Effector memory CD8-positive, alpha-beta T cell (primary cell): ENCODE measurements around the gene FUT1.
A peak's percentile ranks its signal among the peaks of the same experiment; 100 is the strongest.
"Not testable (repeated sequence)": the region's sequence is repeated elsewhere in the genome, so short reads cannot be mapped to it uniquely, and the experiment has no call there.

Experiments used
- ATAC-seq: fragments of 150-1000 bp; cut with Tn5 transposase; replicated peaks from 2 replicates; pipeline ENCODE4 v1.10.0; 2021; ENCODE audit warnings: mild to moderate bottlenecking, moderate library complexity
- DNase-seq, 3 experiments: peaks; one replicate each; pipeline ENCODE4 v3.0.0; 2021
- H3K27ac Mint-ChIP-seq, 2 donors: one replicate each; pipeline ENCODE4 v1.8.0; 2022; ENCODE audit warnings: mild to moderate bottlenecking in 2 of 2, mixed read lengths in 2 of 2, moderate library complexity in 2 of 2
- H3K27me3 Mint-ChIP-seq, 2 donors: one replicate each; pipeline ENCODE4 v1.8.0; 2022; ENCODE audit warnings: mixed read lengths in 2 of 2
- H3K36me3 Mint-ChIP-seq: one replicate; pipeline ENCODE4 v1.8.0; 2022; ENCODE audit warnings: mild to moderate bottlenecking, moderate library complexity, mixed read lengths; ENCODE audit not compliant: insufficient read depth
- H3K4me1 Mint-ChIP-seq, 2 donors: one replicate each; pipeline ENCODE4 v1.8.0; 2022; ENCODE audit warnings: low read depth in 2 of 2, mixed read lengths in 2 of 2
- H3K4me3 Mint-ChIP-seq, 2 donors: one replicate each; pipeline ENCODE4 v1.8.0; 2022; ENCODE audit warnings: mild to moderate bottlenecking in 2 of 2, mixed read lengths in 2 of 2, moderate library complexity in 2 of 2
- H3K9me3 Mint-ChIP-seq, 2 donors: one replicate each; pipeline ENCODE4 v1.8.0; 2022; ENCODE audit warnings: mixed read lengths in 2 of 2
- total RNA-seq, 9 experiments: gene quantifications; one replicate each; lab custom pipeline; 2026; lab: John Stamatoyannopoulos, UW

FUT1 gene
- 0 to 1.3 (median 0.53) reads per million in 9 experiments for total RNA-seq

DNA sequence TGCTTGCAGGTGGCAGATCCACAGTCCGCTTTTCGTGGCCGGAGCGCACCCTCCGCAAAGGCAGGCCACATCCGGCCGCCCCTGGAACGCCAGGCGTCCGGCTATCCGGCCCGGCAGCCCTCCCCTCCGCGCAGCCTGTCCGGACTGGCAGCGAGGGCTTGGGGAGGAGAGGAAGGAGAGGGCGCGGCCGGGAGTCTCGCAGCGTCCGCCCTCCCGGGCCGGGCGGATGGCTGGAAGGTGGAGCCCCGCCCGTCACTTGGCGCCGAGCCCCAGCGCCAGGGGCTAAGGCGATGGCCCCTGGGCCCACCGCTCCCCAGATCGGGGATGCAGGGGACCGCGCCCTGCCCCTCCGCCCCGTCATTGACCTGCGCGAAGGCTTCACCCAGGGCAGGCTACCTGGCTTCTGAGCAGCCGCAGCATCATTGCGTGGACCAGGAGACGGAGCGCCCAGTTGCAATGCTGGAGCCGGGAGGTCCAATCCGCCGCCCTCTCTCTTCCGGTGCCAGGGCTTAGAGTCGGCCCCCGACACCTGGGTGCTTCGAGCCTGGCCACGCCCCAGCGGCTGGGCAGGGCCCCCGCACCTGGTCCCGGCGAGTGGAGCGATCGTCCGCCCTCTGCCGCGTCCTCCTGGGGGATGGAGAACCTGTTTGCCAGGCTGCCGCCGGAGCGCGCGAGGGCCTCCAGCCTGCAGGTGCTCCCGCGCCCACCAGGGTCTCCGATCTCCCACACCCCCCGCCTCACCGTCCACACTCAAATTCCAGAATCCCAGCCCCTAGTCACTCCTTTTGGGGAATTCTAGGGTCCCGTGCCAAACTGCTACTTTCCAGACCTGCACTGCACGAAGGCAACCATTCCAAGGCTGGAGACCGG, at the start of gene FUT1:
Gene FUT1, minus strand, starts transcription at position 146 of the 870 bp plus-strand sequence. CDS start 1,360 bp downstream, outside the sequence.
- Mint-ChIP-seq H3K36me3 (no peaks in the 10 kb centered on the region), H3K9me3 (no peaks in the 10 kb centered on the region), H3K27ac (no peak within 1 kb of the TSS), H3K27me3 (peaks cover 34 to 71% of the 10 kb centered on the region in 2 donors), H3K4me1 (peaks cover 8 to 14% of the 10 kb centered on the region in 2 donors), H3K4me3 (peak within 1 kb of the TSS; percentile 73 to 76)
- peak; percentile 76 for ATAC-seq
- DNase-seq, result peak in 1 of 3 experiments; percentile 18

- no peaks in the 10 kb centered on the region for H3K27me3 Mint-ChIP-seq
- H3K4me3 Mint-ChIP-seq, result no peak overlapping the region
- H3K4me1 Mint-ChIP-seq, result peaks cover 5 to 6% of the 10 kb centered on the region in 2 donors
- no peaks in the 10 kb centered on the region for H3K9me3 Mint-ChIP-seq
- no peaks in the 10 kb centered on the region for H3K36me3 Mint-ChIP-seq
- no peak for ATAC-seq
- H3K27ac Mint-ChIP-seq, result no peak overlapping the region
- DNase-seq, result no peak
Measured at GRCh38 chr19:48799358-48800300, 47.2 kb upstream of the FUT1 start.

- peaks cover 5 to 9% of the 10 kb centered on the region in 2 donors for H3K4me1 Mint-ChIP-seq
- ATAC-seq, result no peak
- H3K27ac Mint-ChIP-seq, result no peak overlapping the region
- no peaks in the 10 kb centered on the region for H3K36me3 Mint-ChIP-seq
- no peaks in the 10 kb centered on the region for H3K27me3 Mint-ChIP-seq
- no peak for DNase-seq
- no peak overlapping the region for H3K4me3 Mint-ChIP-seq
- H3K9me3 Mint-ChIP-seq, result no peaks in the 10 kb centered on the region
Measured at GRCh38 chr19:48798937-48799336, 46.5 kb upstream of the FUT1 start.

- Mint-ChIP-seq H3K9me3 (no peaks in the 10 kb centered on the region), H3K4me1 (peaks cover 5 to 9% of the 10 kb centered on the region in 2 donors), H3K27ac (no peak overlapping the region), H3K36me3 (no peaks in the 10 kb centered on the region), H3K4me3 (peak overlapping the region in 1 of 2 donors; percentile 21), H3K27me3 (no peaks in the 10 kb centered on the region)
- DNase-seq, result no peak
- no peak for ATAC-seq
Measured at GRCh38 chr19:48797103-48797502, 44.7 kb upstream of the FUT1 start.

DNA sequence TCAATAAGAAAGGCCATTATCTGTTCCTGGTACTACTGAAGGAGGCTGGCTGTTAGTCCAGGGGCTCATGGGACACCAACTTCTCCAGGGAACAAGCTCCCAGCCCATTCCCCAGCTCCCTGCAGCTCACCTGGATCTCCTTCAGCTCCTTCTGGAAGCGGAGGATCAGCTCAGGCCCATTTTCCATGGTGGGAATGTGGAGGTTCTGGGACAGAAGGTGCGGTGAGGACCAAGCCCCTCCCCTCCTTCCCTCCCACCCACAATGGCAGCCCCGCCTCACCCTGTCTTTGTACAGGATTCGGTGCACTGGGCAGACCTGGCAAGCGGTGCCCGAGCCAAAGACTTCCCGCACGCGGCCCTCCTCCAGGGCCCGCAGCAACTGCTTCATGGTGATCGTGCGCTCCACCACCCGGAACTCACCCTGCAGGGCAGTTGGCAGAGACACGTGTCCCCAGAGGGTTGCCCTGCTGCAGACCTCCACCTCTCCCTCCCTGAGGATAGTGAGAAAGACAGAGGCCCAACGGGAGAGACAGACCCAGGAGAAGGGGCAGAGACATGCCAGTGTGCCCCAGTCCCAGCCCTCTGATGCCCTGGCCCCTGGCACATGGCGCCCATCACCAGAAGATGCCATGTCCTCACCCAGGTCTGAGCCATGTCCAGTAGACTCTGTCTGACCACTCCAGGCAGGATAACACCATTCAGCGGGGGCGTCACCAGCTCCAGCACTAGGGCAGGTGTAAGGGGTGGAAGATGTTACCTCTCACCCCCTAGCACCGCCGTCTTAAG, 44.0 kb upstream of the FUT1 start:
- no peak for ATAC-seq
- Mint-ChIP-seq H3K4me1 (peaks cover 5 to 9% of the 10 kb centered on the region in 2 donors), H3K36me3 (no peaks in the 10 kb centered on the region), H3K4me3 (no peak overlapping the region), H3K27ac (no peak overlapping the region), H3K9me3 (no peaks in the 10 kb centered on the region), H3K27me3 (no peaks in the 10 kb centered on the region)
- DNase-seq, result no peak

GRCh38 chr19:48795685-48796070, 43.2 kb upstream of the FUT1 start:
- H3K9me3 Mint-ChIP-seq, result no peaks in the 10 kb centered on the region
- peaks cover 5 to 9% of the 10 kb centered on the region in 2 donors for H3K4me1 Mint-ChIP-seq
- DNase-seq, result no peak
- H3K27ac Mint-ChIP-seq, result peak overlapping the region; percentile 35 to 85
- H3K36me3 Mint-ChIP-seq, result no peaks in the 10 kb centered on the region
- peak overlapping the region; percentile 83 to 86 for H3K4me3 Mint-ChIP-seq
- no peak for ATAC-seq
- H3K27me3 Mint-ChIP-seq, result no peaks in the 10 kb centered on the region

- ATAC-seq (peak; percentile 98), DNase-seq (peak; percentile 76 to 81 (median 77))
- Mint-ChIP-seq H3K27ac (peak overlapping the region; percentile 35 to 85), H3K4me1 (peaks cover 5 to 9% of the 10 kb centered on the region in 2 donors), H3K4me3 (peak overlapping the region; percentile 83 to 86), H3K9me3 (no peaks in the 10 kb centered on the region), H3K27me3 (no peaks in the 10 kb centered on the region), H3K36me3 (no peaks in the 10 kb centered on the region)
Measured at GRCh38 chr19:48795055-48795684, 42.7 kb upstream of the FUT1 start.

DNA sequence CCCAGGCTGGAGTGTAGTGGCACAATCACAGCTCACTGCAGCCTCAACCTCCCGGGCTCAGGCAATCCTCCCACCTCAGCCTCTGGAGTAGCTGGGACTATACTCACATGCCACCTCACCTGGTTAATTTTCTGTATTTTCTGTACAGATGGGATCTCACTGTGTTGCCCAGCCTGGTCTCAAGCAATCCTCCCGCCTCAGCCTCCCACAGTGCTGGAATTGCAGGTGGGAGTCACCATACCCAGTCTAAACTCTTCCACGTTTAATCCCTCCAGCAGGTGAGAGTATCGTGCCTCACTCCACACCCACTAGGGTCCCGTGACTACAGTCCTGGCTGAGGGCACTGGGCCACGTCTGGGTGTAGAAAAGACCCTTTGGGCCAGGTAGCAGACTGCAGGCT, 41.9 kb upstream of the FUT1 start:
- Mint-ChIP-seq H3K9me3 (no peaks in the 10 kb centered on the region), H3K36me3 (peaks cover 2% of the 10 kb centered on the region), H3K4me3 (peak overlapping the region; percentile 83 to 86), H3K27ac (peak overlapping the region in 1 of 2 donors; percentile 85), H3K4me1 (peaks cover 5 to 9% of the 10 kb centered on the region in 2 donors), H3K27me3 (no peaks in the 10 kb centered on the region)
- no peak for ATAC-seq
- no peak for DNase-seq

DNA sequence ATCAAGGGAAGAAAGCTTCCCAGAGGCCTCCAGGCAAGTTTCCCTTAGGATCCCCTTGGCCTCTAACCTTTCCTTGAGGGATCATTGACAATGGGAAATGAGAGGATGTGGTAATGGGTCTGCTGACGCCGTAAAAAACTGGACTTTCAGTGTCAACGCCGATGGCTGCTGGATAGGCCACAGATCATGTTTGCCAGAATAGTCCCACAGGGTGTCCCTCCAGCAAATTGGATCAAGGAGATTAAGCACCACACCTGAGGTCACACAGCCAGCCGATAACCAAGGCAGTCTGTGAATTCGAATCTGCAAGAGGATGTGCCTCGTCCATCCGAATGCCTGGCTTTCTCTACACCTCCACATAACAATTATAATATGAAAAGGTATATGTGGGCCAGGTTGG, 40.8 kb upstream of the FUT1 start:
- no peak overlapping the region for H3K27ac Mint-ChIP-seq
- no peak for DNase-seq
- peaks cover 5 to 9% of the 10 kb centered on the region in 2 donors for H3K4me1 Mint-ChIP-seq
- H3K9me3 Mint-ChIP-seq, result no peaks in the 10 kb centered on the region
- no peak for ATAC-seq
- no peaks in the 10 kb centered on the region for H3K27me3 Mint-ChIP-seq
- H3K36me3 Mint-ChIP-seq, result peaks cover 4% of the 10 kb centered on the region
- no peak overlapping the region for H3K4me3 Mint-ChIP-seq

DNA sequence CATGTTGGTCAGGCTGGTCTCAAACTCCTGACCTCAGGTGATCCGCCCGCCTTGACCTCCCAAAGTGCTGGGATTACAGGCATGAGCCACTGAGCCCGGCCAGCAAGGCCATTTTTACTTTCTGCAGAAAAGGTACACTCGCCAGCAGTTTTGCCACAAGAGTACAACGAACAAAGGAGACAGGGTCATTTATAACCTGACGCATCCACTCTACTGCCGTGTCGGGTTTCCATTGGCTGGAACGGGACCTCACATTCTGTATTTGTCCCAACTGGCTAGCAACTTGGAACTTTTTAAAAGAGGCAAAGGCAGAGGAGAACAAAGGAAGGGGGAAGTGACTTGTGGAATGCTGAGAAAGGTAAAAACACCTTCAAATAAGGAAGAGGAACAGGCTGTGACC, 34.9 kb upstream of the FUT1 start:
- not testable (repeated sequence) for H3K4me1 Mint-ChIP-seq, ATAC-seq, H3K36me3 Mint-ChIP-seq, H3K4me3 Mint-ChIP-seq, H3K9me3 Mint-ChIP-seq, DNase-seq, H3K27ac Mint-ChIP-seq
- peaks cover 3 to 21% of the 10 kb centered on the region in 2 donors for H3K27me3 Mint-ChIP-seq

DNA sequence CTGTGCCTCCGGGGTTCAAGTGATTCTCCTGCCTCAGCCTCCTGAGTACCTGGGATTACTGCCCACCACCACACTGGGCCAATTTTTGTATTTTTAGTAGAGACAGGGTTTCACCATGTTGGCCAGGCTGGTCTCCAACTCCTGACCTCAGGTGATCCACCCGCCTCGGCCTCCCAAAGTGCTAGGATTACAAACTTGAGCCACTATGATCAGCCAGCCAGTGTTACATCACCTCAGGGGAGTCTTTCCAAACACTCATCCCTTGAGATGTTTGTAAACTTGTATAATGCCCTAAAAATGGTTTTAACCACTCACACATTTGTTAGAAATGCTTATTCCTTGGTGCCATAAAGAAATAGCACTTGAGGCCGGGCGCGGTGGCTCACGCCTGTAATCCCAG, 34.0 kb upstream of the FUT1 start:
- not testable (repeated sequence) for H3K4me1 Mint-ChIP-seq, H3K4me3 Mint-ChIP-seq, ATAC-seq, H3K9me3 Mint-ChIP-seq, H3K27ac Mint-ChIP-seq, H3K36me3 Mint-ChIP-seq, DNase-seq
- peaks cover 5 to 21% of the 10 kb centered on the region in 2 donors for H3K27me3 Mint-ChIP-seq

DNA sequence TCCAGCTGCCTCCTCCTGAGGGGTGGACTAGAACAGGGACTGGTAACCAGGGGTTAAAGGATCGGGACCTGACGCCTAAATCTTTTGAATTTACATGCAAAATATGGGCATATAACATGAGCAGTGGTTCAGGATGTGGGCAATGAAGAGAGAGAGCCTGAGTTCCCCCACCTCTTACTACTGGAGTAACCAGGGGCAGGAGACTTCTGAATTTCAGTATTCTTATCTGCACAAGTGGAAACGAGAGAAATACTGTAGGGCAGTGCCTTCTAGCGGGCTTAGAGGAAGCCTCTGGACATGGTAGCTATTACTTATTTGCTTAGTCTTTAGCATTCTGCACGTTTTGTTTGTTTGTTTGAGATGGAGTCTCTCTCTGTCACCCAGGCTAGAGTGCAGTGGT, 32.1 kb upstream of the FUT1 start:
- H3K27ac Mint-ChIP-seq, result no peak overlapping the region
- no peak overlapping the region for H3K4me3 Mint-ChIP-seq

More for the DNA sequence above, 32.1 kb upstream of the FUT1 start:
- Mint-ChIP-seq H3K9me3 (no peaks in the 10 kb centered on the region), H3K27me3 (peaks cover 5 to 21% of the 10 kb centered on the region in 2 donors), H3K36me3 (peaks cover 9% of the 10 kb centered on the region), H3K4me1 (peaks cover 2 to 3% of the 10 kb centered on the region in 2 donors)
- ATAC-seq, result no peak
- DNase-seq, result no peak
